Naive thymus-derived CD8-positive, alpha-beta T cell (primary cell): ENCODE data around the gene MTRF1L. TPM values are rescaled to one million over a fixed set of nuclear protein-coding genes. Genes with fewer than 3 reads are reported as not detected.

Experiments used
- ATAC-seq, 2 donors: fragments of 150-1000 bp; cut with Tn5 transposase in 1 of 2; sonication (Bioruptor Pico), chemical (Tn5 transposase) in 1 of 2; 1 replicate in 1 of 2; 2 replicates in 1 of 2; pipeline ENCODE4 v1.10.0; 2021; ENCODE audit warnings: mild to moderate bottlenecking in 2 of 2, moderate library complexity in 2 of 2
- POLR2A ChIA-PET: fragments of 350-600 bp; sonication (Branson Sonifier 250); formaldehyde crosslinking; loops from one replicate; lab custom pipeline; 2021; ENCODE audit warnings: antibody characterized with exemption; lab: Charles Lee
- DNase-seq, 10 donors: peaks; one replicate each; pipeline versions ENCODE4 v3.0.0 to v3.0.0-alpha.2; 2020 to 2022
- H3K27ac Mint-ChIP-seq, 10 donors: one replicate each; pipeline ENCODE4 v1.8.0; 2020 to 2022; ENCODE audit warnings: mild to moderate bottlenecking in 10 of 10, mixed read lengths in 10 of 10, moderate library complexity in 4 of 10, inconsistent platforms in 1 of 10
- H3K27me3 Mint-ChIP-seq, 5 donors: one replicate each; pipeline ENCODE4 v1.8.0; 2021 to 2022; ENCODE audit warnings: mixed read lengths in 5 of 5
- H3K36me3 Mint-ChIP-seq, 3 donors: one replicate each; pipeline ENCODE4 v1.8.0; 2020 to 2022; ENCODE audit warnings: mixed read lengths in 3 of 3, mild to moderate bottlenecking in 2 of 3, inconsistent platforms in 1 of 3
- H3K4me1 Mint-ChIP-seq, 4 donors: one replicate each; pipeline ENCODE4 v1.8.0; 2021 to 2022; ENCODE audit warnings: mixed read lengths in 4 of 4
- H3K4me3 Mint-ChIP-seq, 10 donors: one replicate each; pipeline ENCODE4 v1.8.0; 2020 to 2022; ENCODE audit warnings: mild to moderate bottlenecking in 10 of 10, mixed read lengths in 10 of 10, moderate library complexity in 6 of 10, inconsistent platforms in 1 of 10
- H3K9me3 Mint-ChIP-seq, 9 donors: one replicate each; pipeline ENCODE4 v1.8.0; 2020 to 2022; ENCODE audit warnings: mixed read lengths in 9 of 9, mild to moderate bottlenecking in 3 of 9, inconsistent platforms in 1 of 9, moderate library complexity in 1 of 9
- polyA plus RNA-seq, 3 donors: library from polyadenylated mRNA; unstranded; fragments of 300-500 nt; fragmentation: Illumina TruSeq; gene quantifications; one replicate each; pipeline ENCODE4 v1.2.3, GENCODE V29; 2021
- total RNA-seq, 8 experiments: library from RNA in 2 of 8; stranded (reverse) in 2 of 8; gene quantifications; one replicate each; pipeline ENCODE4 v1.2.3 and lab custom pipeline; 2021 to 2026

MTRF1L gene, protein sequence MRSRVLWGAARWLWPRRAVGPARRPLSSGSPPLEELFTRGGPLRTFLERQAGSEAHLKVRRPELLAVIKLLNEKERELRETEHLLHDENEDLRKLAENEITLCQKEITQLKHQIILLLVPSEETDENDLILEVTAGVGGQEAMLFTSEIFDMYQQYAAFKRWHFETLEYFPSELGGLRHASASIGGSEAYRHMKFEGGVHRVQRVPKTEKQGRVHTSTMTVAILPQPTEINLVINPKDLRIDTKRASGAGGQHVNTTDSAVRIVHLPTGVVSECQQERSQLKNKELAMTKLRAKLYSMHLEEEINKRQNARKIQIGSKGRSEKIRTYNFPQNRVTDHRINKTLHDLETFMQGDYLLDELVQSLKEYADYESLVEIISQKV
- total RNA-seq (10 to 100 TPM; 14.6 to 17.4 TPM), polyA plus RNA-seq (1 to 10 TPM; 7.3 to 9.5 (median 7.7) TPM), total RNA-seq (lab: John Stamatoyannopoulos, UW) (8.8 to 21.2 (median 16.3) reads per million in 6 experiments)

DNA sequence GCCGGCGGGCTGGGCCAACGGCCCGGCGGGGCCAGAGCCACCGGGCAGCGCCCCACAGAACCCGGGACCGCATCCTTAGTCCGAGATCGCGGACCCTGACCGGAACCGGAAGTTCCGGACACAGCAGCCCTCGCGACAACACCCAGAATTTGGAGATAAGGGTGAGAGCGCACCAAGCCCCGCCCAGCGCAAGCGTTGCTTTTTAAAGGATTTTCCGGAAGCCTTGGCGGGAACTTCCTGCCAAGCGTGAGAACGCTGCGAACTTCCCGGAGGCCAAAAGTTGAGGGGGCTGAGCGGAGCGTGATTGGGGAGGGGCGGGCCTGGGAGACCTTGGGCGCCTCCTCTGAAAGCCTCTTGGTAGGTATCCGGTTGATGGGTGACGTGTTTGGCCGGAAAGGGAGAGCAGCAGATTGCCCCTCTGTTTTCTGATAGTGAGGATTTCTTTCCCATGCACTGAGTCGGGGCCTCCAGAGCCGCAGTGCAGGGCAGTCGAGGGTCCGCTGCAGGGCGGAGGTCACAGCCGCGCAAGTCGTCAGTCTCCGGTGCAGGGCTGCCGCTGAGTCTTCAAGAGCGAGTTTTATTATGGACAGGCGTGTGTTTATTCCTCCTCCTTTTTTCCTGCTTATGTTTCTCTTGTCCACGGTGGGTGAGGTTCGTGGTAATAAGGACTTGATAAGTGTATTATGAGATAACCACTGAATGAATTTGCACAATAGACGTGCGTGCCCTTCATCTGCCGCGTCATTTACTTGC lies at the start of gene MTRF1L:
Gene MTRF1L (minus strand): TSS at position 97 of the 753 bp plus-strand sequence. CDS start 24 bp downstream, at position 73.
- H3K4me3 Mint-ChIP-seq: peak within 1 kb of the TSS; percentile 96 to 99 (median 98)
- ATAC-seq (peak; percentile 85 to 87), DNase-seq (peak; percentile 65 to 90 (median 80))
- H3K27me3 Mint-ChIP-seq: no peaks in the 10 kb centered on the region
- H3K9me3 Mint-ChIP-seq: no peaks in the 10 kb centered on the region
- POLR2A ChIA-PET: interaction anchor here (1.3 kb wide), 1 partner anchor 20 kb away, joined by 4 read pairs; the partner anchor contains the start of gene FBXO5
- H3K36me3 Mint-ChIP-seq: peaks cover 0 to 13% (median 9%) of the 10 kb centered on the region in 3 donors
- peak within 1 kb of the TSS; percentile 88 to 98 (median 96) for H3K27ac Mint-ChIP-seq
- peaks cover 28 to 51% (median 46%) of the 10 kb centered on the region in 4 donors for H3K4me1 Mint-ChIP-seq

DNA sequence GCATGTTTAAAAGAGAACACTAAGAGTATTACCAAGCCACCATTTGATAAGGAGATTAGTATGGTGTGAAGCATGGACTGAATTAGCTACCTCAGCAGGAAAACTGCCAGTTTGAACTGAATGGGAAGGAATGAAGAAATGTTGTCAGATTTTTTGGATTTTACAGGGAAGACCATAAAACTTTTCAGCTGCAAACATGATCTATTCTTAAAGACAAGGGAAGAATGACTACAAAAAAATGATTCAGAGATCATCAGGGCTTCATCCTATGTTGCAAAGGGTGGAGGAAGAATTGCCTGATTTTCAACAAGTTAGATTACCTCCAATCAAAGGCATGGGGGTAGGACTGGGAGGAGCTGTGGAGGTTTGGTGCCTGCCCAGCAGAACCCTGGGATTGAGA lies 49.3 kb upstream of the MTRF1L start:
- Mint-ChIP-seq H3K27me3 (peaks cover 1 to 25% (median 6%) of the 10 kb centered on the region in 5 donors), H3K4me1 (no peaks in the 10 kb centered on the region), H3K36me3 (peaks cover 0 to 7% (median 0%) of the 10 kb centered on the region in 3 donors), H3K9me3 (peaks cover 0 to 16% (median 0%) of the 10 kb centered on the region in 9 donors), H3K27ac (no peak overlapping the region), H3K4me3 (no peak overlapping the region)
- no peak for ATAC-seq
- POLR2A ChIA-PET: no interaction called here
- no peak for DNase-seq

DNA sequence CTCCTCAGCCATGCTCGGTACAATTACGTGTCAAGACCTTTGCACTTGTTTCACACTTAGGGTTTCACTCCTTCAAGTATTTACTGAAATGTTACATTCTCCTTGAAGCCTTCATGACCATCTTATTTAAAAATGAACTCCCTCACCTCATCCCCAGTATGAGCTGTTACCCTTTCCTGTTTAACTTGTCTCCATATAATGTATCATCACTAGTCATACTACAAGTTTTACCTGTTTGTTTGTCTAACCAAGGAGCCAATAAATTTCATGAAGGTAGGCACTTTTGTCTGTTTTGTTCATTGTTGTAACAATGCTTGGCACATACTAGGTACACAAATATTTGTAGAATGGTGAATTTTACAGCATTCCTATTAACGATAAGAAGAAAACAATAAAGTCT lies 46.1 kb upstream of the MTRF1L start:
- POLR2A ChIA-PET: no interaction called here
- no peak for DNase-seq
- peaks cover 0 to 16% (median 0%) of the 10 kb centered on the region in 9 donors for H3K9me3 Mint-ChIP-seq
- no peak for ATAC-seq
- H3K4me3 Mint-ChIP-seq: no peak overlapping the region
- H3K4me1 Mint-ChIP-seq: no peaks in the 10 kb centered on the region
- peaks cover 0 to 7% (median 0%) of the 10 kb centered on the region in 3 donors for H3K36me3 Mint-ChIP-seq
- H3K27me3 Mint-ChIP-seq: peaks cover 0 to 6% (median 1%) of the 10 kb centered on the region in 5 donors
- H3K27ac Mint-ChIP-seq: no peak overlapping the region

DNA sequence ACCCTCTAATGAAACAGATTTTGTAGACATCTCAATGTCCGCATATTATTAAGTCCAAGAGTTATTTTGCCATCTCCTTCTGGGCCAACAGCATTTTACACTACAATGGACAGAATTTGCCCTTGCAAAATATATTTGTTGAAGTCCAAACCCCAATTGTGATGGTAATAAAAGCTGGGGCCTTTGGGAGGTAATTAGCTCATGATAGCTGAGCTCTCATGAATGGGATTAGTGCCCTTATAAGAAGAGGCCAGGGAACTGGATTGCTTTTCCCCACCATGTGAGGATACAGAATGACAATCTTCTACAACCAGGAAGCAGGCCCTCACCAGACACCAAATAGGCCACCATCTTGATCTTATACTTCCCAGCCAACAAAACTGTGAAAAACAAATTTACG lies 44.9 kb upstream of the MTRF1L start:
- no peak for ATAC-seq
- Mint-ChIP-seq H3K27ac (no peak overlapping the region), H3K27me3 (peaks cover 0 to 6% (median 1%) of the 10 kb centered on the region in 5 donors), H3K9me3 (peaks cover 0 to 16% (median 0%) of the 10 kb centered on the region in 9 donors), H3K4me3 (no peak overlapping the region), H3K4me1 (no peaks in the 10 kb centered on the region), H3K36me3 (peaks cover 0 to 7% (median 0%) of the 10 kb centered on the region in 3 donors)
- DNase-seq: no peak
- POLR2A ChIA-PET: no interaction called here

DNA sequence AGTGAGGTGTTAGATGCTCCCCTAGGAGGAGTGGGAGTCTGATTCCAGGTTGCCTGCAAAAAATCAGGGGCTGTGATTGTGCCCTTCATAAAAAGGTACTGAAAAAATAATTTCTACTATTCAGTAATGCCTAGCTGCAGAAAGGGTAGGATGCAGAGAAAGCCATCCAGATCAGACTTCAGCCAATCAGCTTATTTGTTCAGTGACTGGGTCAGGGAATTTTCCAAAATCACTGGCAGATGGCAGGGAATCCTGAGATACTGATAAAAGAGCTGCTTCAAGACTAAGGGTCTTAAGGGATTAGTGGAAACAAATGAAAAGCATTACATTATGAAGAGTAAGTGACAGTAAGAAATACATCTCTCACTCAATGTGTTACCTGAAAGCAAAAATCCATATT lies 42.8 kb upstream of the MTRF1L start:
- no peak overlapping the region for H3K27ac Mint-ChIP-seq
- POLR2A ChIA-PET: no interaction called here
- ATAC-seq: no peak

DNA sequence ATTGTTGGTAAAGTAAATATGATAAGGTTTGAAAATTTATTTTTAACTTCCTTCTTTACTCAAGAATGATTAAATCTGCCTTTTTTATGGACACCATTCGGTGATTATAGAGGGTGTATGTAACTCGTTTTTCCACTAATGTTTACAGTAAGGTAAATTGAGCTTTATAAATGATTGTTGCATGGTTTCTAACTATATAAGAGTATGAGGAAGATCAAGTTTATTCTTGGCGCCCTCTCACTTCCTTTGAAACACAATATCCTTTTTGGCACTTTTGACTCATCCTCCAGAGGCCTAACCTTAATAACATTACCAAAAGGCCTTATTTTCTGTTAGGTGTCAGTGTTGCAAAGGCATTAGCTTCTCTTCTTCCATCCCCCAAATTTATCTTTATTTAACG lies 41.8 kb upstream of the MTRF1L start:
- H3K9me3 Mint-ChIP-seq: peaks cover 0 to 16% (median 0%) of the 10 kb centered on the region in 9 donors

More for the DNA sequence above, 42.8 kb upstream of the MTRF1L start:
- H3K4me3 Mint-ChIP-seq: no peak overlapping the region
- DNase-seq: no peak
- H3K36me3 Mint-ChIP-seq: no peaks in the 10 kb centered on the region
- peaks cover 0 to 16% (median 0%) of the 10 kb centered on the region in 9 donors for H3K9me3 Mint-ChIP-seq
- H3K4me1 Mint-ChIP-seq: no peaks in the 10 kb centered on the region
- peaks cover 0 to 6% (median 1%) of the 10 kb centered on the region in 5 donors for H3K27me3 Mint-ChIP-seq

DNA sequence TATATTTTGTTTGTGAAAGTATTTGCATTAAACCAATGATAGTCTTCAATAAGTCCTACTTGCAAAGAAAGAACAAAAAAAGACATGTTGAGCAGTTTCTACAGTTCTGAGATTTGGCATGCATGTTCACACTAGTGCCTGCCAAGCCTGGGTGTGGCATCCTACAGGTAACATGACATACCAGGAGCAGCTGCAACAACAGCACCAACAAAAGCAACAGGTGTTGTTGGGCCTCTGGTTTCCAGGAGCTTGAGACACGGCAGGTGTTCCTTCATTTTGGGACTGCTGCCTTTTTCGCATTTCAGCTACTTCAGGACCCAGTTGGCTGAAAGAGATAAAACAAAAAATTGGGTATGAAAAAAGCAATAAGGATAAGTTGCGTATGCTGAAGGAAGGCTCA lies 41.2 kb upstream of the MTRF1L start:
- H3K27ac Mint-ChIP-seq: no peak overlapping the region
- ATAC-seq: no peak
- peaks cover 0 to 8% (median 1%) of the 10 kb centered on the region in 5 donors for H3K27me3 Mint-ChIP-seq
- H3K4me3 Mint-ChIP-seq: no peak overlapping the region
- POLR2A ChIA-PET: no interaction called here
- DNase-seq: no peak
- no peaks in the 10 kb centered on the region for H3K4me1 Mint-ChIP-seq
- no peaks in the 10 kb centered on the region for H3K36me3 Mint-ChIP-seq
- H3K9me3 Mint-ChIP-seq: peaks cover 0 to 14% (median 0%) of the 10 kb centered on the region in 9 donors

More for the DNA sequence above, 41.8 kb upstream of the MTRF1L start:
- Mint-ChIP-seq H3K4me1 (no peaks in the 10 kb centered on the region), H3K27ac (no peak overlapping the region), H3K27me3 (peaks cover 0 to 6% (median 1%) of the 10 kb centered on the region in 5 donors), H3K36me3 (no peaks in the 10 kb centered on the region), H3K4me3 (no peak overlapping the region)
- DNase-seq (no peak), ATAC-seq (no peak)
- POLR2A ChIA-PET: no interaction called here

DNA sequence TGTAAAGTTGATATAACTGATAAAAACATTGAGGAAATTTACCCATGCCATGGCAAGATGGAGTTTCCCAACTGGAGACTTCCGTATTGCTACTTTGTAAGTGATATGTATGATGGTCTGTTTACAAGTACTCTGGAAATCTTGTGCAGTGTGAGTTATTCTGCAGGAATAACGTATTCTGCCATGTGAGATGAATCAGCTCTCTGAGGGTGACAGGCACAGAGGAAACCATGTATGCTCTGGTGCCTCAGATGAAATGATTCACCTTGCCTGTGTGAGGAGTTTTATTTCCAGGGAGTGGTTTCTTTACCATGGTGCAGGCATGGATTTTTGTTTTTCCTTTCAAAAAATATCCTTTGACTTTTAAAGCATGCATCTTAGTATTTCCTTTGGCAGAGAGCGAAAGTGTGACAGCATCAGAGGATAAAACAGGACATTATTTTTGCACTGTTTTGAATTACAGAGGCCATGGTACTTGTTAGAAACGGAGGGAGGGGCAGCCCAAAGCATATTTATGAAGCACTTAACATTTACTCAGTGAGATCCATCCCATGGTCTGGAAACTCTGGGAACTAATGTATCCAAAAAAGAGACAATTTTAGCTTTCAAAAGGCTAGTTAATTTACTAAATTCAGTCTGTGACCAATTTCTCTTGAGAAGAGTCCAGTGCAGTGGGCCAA lies 36.0 kb upstream of the MTRF1L start:
- POLR2A ChIA-PET: no interaction called here
- H3K9me3 Mint-ChIP-seq: no peaks in the 10 kb centered on the region

DNA sequence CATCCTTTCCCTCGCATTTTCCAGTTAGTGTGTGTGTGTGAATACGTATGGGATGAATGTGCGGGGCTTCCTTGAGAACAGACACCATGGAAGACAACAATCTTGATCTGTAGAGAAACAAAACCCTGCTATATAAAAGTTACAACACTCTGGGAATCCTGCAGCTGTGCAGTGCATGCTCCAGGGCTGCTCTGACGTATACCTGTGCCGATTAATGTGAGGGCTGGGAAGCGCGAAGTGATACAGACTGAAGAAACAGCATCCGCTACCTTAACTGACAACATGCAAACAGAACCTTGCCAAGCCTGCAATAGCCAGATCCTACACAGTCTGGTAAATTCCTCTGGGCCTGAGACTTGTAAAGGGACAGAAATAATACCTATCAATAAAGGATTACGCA lies 31.6 kb upstream of the MTRF1L start:
- Mint-ChIP-seq H3K27me3 (peaks cover 4 to 26% (median 11%) of the 10 kb centered on the region in 5 donors), H3K36me3 (no peaks in the 10 kb centered on the region), H3K27ac (no peak overlapping the region), H3K4me1 (no peaks in the 10 kb centered on the region), H3K9me3 (no peaks in the 10 kb centered on the region), H3K4me3 (no peak overlapping the region)
- ATAC-seq (no peak), DNase-seq (no peak)
- POLR2A ChIA-PET: interaction anchor here (0.8 kb wide), 1 partner anchor 8 kb away, joined by 3 read pairs; no protein-coding TSS in a partner anchor

More for the DNA sequence above, 36.0 kb upstream of the MTRF1L start:
- H3K4me3 Mint-ChIP-seq: no peak overlapping the region
- ATAC-seq (no peak), DNase-seq (no peak)
- H3K27ac Mint-ChIP-seq: no peak overlapping the region
- H3K4me1 Mint-ChIP-seq: no peaks in the 10 kb centered on the region
- peaks cover 0 to 11% (median 2%) of the 10 kb centered on the region in 5 donors for H3K27me3 Mint-ChIP-seq
- H3K36me3 Mint-ChIP-seq: no peaks in the 10 kb centered on the region

DNA sequence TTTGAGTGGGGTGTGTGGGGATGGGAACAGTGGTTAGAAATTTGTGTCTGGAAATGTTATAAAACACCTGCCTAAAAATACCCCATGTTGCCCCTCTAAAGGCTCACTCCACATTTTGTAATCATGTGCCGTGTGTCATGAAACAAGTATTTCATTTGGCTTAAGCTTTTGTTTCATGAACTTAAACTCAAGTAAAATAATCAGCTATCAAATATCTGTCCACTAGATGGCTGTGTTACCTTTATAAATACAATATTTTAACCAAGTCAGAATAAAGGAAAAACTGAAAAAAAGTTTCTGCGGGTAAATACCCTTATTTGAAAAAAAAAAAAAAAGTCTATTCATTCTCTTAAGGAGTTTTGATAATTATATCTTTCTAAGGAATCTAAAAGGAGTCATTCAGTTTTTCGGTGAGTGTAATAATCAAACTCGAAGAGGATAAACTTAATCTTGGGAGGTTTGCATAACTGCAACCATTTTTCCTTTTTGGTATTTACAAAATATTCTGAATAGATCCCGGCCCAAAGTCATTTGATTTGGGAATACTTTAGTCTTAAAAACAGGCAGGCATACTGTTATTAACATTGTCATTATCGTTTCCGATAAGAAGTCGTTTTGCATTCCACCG lies 29.9 kb upstream of the MTRF1L start:
- peaks cover 1 to 43% (median 18%) of the 10 kb centered on the region in 5 donors for H3K27me3 Mint-ChIP-seq
- ATAC-seq: no peak
- H3K9me3 Mint-ChIP-seq: no peaks in the 10 kb centered on the region
- H3K4me1 Mint-ChIP-seq: no peaks in the 10 kb centered on the region
- H3K27ac Mint-ChIP-seq: no peak overlapping the region
- POLR2A ChIA-PET: no interaction called here
- peak in 1 of 10 donors; percentile 7 for DNase-seq
- H3K4me3 Mint-ChIP-seq: no peak overlapping the region
- no peaks in the 10 kb centered on the region for H3K36me3 Mint-ChIP-seq

DNA sequence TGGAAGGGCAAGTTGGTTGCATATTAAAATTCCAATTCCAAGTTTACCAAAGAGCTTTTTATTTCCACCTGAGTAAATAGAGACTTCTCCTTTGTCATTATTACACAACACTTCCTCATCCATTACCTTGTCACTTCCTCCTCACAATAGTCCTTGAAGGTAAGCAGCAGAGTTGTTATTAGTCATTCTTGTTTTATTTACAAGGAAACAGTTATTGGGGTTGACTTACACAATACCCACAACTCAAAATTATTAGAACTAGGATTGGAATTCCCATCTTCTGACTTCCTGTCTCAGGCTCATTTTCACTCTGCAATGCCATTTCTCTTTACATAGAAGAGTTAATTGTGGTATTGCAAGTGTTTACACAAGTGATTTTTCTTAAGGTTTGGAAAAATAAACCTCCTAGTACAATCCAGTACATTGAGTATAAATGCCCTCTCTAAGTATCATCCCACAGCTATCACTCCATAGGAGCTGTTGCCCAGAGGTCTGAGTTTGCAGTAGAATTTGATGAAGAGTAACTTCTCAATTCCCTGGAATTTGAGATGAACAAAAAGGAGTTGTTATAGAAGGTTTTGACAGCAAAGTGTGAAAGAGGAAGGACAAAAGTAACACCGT lies 28.9 kb upstream of the MTRF1L start:
- POLR2A ChIA-PET: no interaction called here
- Mint-ChIP-seq H3K4me1 (no peaks in the 10 kb centered on the region), H3K9me3 (no peaks in the 10 kb centered on the region), H3K27ac (no peak overlapping the region), H3K36me3 (no peaks in the 10 kb centered on the region), H3K27me3 (peaks cover 1 to 51% (median 18%) of the 10 kb centered on the region in 5 donors), H3K4me3 (no peak overlapping the region)
- DNase-seq (no peak), ATAC-seq (no peak)
